GM12878 (cell line): ENCODE measurements around the gene KIAA1671.

ENCODE experiments used
- BHLHE40 ChIP-seq, 2 experiments: fragments of 450-650 bp in 1 of 2; IDR thresholded peaks; 2 replicates each; pipeline ENCODE4 v1.6.1; 2011 to 2017; ENCODE audit warnings: low read depth in 2 of 2, borderline replicate concordance in 1 of 2, improper control_type of control experiment in 1 of 2, low read length in 1 of 2, mild to moderate bottlenecking in 1 of 2
- CREB1 ChIP-seq: IDR thresholded peaks from 2 replicates; pipeline ENCODE4 v1.6.1; 2012; ENCODE audit warnings: low read depth, mild to moderate bottlenecking, inconsistent platforms
- EGR1 ChIP-seq, 2 experiments: IDR thresholded peaks; 1 replicate in 1 of 2; 2 replicates in 1 of 2; pipeline ENCODE4 v1.6.1; 2011 to 2012; ENCODE audit warnings: low read depth in 2 of 2, low read length in 2 of 2, borderline replicate concordance in 1 of 2, mild to moderate bottlenecking in 1 of 2, moderate library complexity in 1 of 2
- MEF2A ChIP-seq: IDR thresholded peaks from 2 replicates; pipeline ENCODE4 v1.6.1; 2011; ENCODE audit warnings: low read depth, mild to moderate bottlenecking, low read length, moderate library complexity; ENCODE audit not compliant: insufficient read depth
- NFYB ChIP-seq: IDR thresholded peaks from 2 replicates; pipeline ENCODE4 v1.6.1; 2011; ENCODE audit warnings: low read depth, mild to moderate bottlenecking, low read length, improper control_type of control experiment, moderate library complexity; ENCODE audit not compliant: insufficient read depth
- POLR2A ChIP-seq: IDR thresholded peaks from 2 replicates; pipeline ENCODE4 v1.6.1; 2011; ENCODE audit warnings: low read depth, mild to moderate bottlenecking, low read length
- SMAD1 ChIP-seq: fragments of 450-650 bp; IDR thresholded peaks from 2 replicates; pipeline ENCODE4 v1.6.1; 2018; ENCODE audit warnings: mild to moderate bottlenecking, low read depth; ENCODE audit not compliant: partially characterized antibody
- TBL1XR1 ChIP-seq: IDR thresholded peaks from 2 replicates; pipeline ENCODE4 v1.6.1; 2012; ENCODE audit warnings: low read depth, low read length, improper control_type of control experiment
- TCF7 ChIP-seq: IDR thresholded peaks from 2 replicates; pipeline ENCODE4 v1.6.1; 2014; ENCODE audit warnings: antibody characterized with exemption, borderline replicate concordance
- TF ChIP-seq, protein P1 (sequence below): fragments of 450-650 bp; IDR thresholded peaks from 2 replicates; pipeline ENCODE4 v1.6.1; 2017; ENCODE audit warnings: mild to moderate bottlenecking
- TF ChIP-seq, protein P2 (sequence below): fragments of 450-650 bp; formaldehyde crosslinking; IDR thresholded peaks from 2 replicates; pipeline ENCODE4 v1.4.0; 2020; ENCODE audit warnings: mild to moderate bottlenecking, moderate library complexity
- TF ChIP-seq, protein P3 (sequence below), 3 experiments: IDR thresholded peaks in 2 of 3; conservative IDR thresholded peaks in 1 of 3; 2 replicates each; pipeline ENCODE4 v1.5.1; 2011; ENCODE audit warnings: low read depth in 3 of 3, low read length in 3 of 3, mild to moderate bottlenecking in 3 of 3, control low read depth in 2 of 3, moderate library complexity in 2 of 3, inconsistent platforms in 1 of 3, mixed read lengths in 1 of 3; ENCODE audit not compliant: control insufficient read depth in 2 of 3, insufficient read depth in 1 of 3; ENCODE audit errors: extremely low read depth in 1 of 3
- TF ChIP-seq, protein P4 (sequence below): fragments of 450-650 bp; formaldehyde crosslinking; IDR thresholded peaks from 2 replicates; pipeline ENCODE4 v1.4.0; 2022; ENCODE audit warnings: mild to moderate bottlenecking, moderate library complexity
- TF ChIP-seq, protein P5 (sequence below): IDR thresholded peaks from 2 replicates; pipeline ENCODE4 v1.6.1; 2011; ENCODE audit warnings: mild to moderate bottlenecking, low read depth, low read length, moderate library complexity; ENCODE audit not compliant: insufficient replicate concordance

DNA sequence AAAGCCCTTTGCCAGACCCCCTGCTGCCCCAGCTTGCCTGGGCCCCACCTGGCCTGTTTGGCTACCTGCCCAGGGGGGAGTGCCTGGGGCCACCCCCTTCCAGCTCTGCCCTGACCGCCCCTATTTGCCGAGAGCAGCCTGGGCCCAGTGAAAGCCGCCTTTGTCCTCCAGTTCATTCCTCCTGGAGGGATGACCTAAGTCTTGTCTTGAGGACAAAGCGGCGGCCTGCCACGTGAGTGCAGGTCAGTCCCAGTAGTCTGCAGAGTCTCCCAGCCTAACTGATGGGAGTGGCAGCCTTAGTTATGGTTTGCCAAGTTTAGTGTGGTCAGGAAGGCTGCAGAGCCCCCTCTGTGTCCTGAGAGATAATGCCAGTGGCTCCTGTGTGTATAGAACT is 131.3 kb downstream of the KIAA1671 start:
- TF ChIP-seq EGR1 (IDR thresholded peaks at IDR 0.05; ENCODE audit: borderline replicate concordance in 1 of 2, low read depth in 2 of 2, low read length in 2 of 2) (no peak), TBL1XR1 (no peak), MEF2A (no peak), NFYB (no peak), CREB1 (no peak), POLR2A (no peak), TCF7 (no peak), BHLHE40 (IDR thresholded peaks at IDR 0.05; ENCODE audit: borderline replicate concordance in 1 of 2, low read depth in 2 of 2, low read length in 1 of 2) (no peak), SMAD1 (no peak)
- TF ChIP-seq, protein P1, sequence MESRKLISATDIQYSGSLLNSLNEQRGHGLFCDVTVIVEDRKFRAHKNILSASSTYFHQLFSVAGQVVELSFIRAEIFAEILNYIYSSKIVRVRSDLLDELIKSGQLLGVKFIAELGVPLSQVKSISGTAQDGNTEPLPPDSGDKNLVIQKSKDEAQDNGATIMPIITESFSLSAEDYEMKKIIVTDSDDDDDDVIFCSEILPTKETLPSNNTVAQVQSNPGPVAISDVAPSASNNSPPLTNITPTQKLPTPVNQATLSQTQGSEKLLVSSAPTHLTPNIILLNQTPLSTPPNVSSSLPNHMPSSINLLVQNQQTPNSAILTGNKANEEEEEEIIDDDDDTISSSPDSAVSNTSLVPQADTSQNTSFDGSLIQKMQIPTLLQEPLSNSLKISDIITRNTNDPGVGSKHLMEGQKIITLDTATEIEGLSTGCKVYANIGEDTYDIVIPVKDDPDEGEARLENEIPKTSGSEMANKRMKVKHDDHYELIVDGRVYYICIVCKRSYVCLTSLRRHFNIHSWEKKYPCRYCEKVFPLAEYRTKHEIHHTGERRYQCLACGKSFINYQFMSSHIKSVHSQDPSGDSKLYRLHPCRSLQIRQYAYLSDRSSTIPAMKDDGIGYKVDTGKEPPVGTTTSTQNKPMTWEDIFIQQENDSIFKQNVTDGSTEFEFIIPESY: no peak
- TF ChIP-seq, protein P2, sequence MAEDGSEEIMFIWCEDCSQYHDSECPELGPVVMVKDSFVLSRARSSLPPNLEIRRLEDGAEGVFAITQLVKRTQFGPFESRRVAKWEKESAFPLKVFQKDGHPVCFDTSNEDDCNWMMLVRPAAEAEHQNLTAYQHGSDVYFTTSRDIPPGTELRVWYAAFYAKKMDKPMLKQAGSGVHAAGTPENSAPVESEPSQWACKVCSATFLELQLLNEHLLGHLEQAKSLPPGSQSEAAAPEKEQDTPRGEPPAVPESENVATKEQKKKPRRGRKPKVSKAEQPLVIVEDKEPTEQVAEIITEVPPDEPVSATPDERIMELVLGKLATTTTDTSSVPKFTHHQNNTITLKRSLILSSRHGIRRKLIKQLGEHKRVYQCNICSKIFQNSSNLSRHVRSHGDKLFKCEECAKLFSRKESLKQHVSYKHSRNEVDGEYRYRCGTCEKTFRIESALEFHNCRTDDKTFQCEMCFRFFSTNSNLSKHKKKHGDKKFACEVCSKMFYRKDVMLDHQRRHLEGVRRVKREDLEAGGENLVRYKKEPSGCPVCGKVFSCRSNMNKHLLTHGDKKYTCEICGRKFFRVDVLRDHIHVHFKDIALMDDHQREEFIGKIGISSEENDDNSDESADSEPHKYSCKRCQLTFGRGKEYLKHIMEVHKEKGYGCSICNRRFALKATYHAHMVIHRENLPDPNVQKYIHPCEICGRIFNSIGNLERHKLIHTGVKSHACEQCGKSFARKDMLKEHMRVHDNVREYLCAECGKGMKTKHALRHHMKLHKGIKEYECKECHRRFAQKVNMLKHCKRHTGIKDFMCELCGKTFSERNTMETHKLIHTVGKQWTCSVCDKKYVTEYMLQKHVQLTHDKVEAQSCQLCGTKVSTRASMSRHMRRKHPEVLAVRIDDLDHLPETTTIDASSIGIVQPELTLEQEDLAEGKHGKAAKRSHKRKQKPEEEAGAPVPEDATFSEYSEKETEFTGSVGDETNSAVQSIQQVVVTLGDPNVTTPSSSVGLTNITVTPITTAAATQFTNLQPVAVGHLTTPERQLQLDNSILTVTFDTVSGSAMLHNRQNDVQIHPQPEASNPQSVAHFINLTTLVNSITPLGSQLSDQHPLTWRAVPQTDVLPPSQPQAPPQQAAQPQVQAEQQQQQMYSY (CRISPR knock-in tag): no peak
- TF ChIP-seq, protein P3, sequence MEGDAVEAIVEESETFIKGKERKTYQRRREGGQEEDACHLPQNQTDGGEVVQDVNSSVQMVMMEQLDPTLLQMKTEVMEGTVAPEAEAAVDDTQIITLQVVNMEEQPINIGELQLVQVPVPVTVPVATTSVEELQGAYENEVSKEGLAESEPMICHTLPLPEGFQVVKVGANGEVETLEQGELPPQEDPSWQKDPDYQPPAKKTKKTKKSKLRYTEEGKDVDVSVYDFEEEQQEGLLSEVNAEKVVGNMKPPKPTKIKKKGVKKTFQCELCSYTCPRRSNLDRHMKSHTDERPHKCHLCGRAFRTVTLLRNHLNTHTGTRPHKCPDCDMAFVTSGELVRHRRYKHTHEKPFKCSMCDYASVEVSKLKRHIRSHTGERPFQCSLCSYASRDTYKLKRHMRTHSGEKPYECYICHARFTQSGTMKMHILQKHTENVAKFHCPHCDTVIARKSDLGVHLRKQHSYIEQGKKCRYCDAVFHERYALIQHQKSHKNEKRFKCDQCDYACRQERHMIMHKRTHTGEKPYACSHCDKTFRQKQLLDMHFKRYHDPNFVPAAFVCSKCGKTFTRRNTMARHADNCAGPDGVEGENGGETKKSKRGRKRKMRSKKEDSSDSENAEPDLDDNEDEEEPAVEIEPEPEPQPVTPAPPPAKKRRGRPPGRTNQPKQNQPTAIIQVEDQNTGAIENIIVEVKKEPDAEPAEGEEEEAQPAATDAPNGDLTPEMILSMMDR (IDR thresholded peaks at IDR 0.05 in 2 of 3, conservative IDR thresholded peaks at IDR 0.05 in 1 of 3; ENCODE audit: control insufficient read depth in 2 of 3, extremely low read depth in 1 of 3, insufficient read depth in 1 of 3, low read depth in 3 of 3, low read length in 3 of 3): no peak
- TF ChIP-seq, protein P4, sequence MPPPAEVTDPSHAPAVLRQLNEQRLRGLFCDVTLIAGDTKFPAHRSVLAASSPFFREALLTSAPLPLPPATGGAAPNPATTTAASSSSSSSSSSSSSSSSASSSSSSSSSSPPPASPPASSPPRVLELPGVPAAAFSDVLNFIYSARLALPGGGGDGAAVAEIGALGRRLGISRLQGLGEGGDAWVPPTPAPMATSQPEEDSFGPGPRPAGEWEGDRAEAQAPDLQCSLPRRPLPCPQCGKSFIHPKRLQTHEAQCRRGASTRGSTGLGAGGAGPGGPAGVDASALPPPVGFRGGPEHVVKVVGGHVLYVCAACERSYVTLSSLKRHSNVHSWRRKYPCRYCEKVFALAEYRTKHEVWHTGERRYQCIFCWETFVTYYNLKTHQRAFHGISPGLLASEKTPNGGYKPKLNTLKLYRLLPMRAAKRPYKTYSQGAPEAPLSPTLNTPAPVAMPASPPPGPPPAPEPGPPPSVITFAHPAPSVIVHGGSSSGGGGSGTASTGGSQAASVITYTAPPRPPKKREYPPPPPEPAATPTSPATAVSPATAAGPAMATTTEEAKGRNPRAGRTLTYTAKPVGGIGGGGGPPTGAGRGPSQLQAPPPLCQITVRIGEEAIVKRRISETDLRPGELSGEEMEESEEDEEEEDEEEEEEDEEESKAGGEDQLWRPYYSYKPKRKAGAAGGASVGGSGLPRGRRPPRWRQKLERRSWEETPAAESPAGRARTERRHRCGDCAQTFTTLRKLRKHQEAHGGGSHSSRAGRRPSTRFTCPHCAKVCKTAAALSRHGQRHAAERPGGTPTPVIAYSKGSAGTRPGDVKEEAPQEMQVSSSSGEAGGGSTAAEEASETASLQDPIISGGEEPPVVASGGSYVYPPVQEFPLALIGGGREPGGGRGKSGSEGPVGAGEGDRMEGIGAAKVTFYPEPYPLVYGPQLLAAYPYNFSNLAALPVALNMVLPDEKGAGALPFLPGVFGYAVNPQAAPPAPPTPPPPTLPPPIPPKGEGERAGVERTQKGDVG: no peak
- TF ChIP-seq, protein P5, sequence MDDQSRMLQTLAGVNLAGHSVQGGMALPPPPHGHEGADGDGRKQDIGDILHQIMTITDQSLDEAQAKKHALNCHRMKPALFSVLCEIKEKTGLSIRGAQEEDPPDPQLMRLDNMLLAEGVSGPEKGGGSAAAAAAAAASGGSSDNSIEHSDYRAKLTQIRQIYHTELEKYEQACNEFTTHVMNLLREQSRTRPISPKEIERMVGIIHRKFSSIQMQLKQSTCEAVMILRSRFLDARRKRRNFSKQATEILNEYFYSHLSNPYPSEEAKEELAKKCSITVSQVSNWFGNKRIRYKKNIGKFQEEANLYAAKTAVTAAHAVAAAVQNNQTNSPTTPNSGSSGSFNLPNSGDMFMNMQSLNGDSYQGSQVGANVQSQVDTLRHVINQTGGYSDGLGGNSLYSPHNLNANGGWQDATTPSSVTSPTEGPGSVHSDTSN: no peak
